Fibroblast of pulmonary artery (primary cell): Measurements from ENCODE around the gene COX7A1.

Experiments used
- DNase-seq: peaks from one replicate; pipeline ENCODE4 v3.0.0-alpha.2; 2010; ENCODE audit warnings: low read depth
- H3K4me3 ChIP-seq: replicated peaks from 2 replicates; pipeline ENCODE4 v1.5.1; 2011; ENCODE audit warnings: low read depth, mild to moderate bottlenecking, control low read depth, low read length, moderate library complexity
- CTCF ChIP-seq: IDR thresholded peaks from 2 replicates; pipeline ENCODE4 v1.5.1; 2011; ENCODE audit warnings: mild to moderate bottlenecking, control low read depth, low read length, inconsistent platforms; ENCODE audit errors: missing control alignments

The COX7A1 gene

GRCh38 chr19:36151144-36152018 lies 866 bp downstream of the COX7A1 start:
- no peak for TF ChIP-seq CTCF
- peak; percentile 17 for DNase-seq
- H3K4me3 ChIP-seq: peak overlapping the region; percentile 53

GRCh38 chr19:36150586-36150985 lies 1.7 kb downstream of the COX7A1 start:
- no peak for DNase-seq
- H3K4me3 ChIP-seq: no peak overlapping the region
- TF ChIP-seq CTCF: no peak

GRCh38 chr19:36149673-36150406 lies 2.4 kb downstream of the COX7A1 start:
- H3K4me3 ChIP-seq: no peak overlapping the region
- TF ChIP-seq CTCF: no peak
- no peak for DNase-seq

GRCh38 chr19:36144624-36145023 lies 7.6 kb downstream of the COX7A1 start:
- DNase-seq: no peak
- no peak for TF ChIP-seq CTCF
- H3K4me3 ChIP-seq: no peak overlapping the region

GRCh38 chr19:36142496-36142895 lies 9.8 kb downstream of the COX7A1 start:
- TF ChIP-seq CTCF: no peak
- no peak overlapping the region for H3K4me3 ChIP-seq
- DNase-seq: no peak

- TF ChIP-seq CTCF: no peak
- DNase-seq: no peak
- no peak overlapping the region for H3K4me3 ChIP-seq
Measured at GRCh38 chr19:36142046-36142445, 10.2 kb downstream of the COX7A1 start.
